Measurements from ENCODE around the gene METTL13. TPM values are rescaled to one million over a fixed set of nuclear protein-coding genes. Genes with fewer than 3 reads are reported as not detected.
"Not testable (repeated sequence)": the region's sequence is repeated elsewhere in the genome, so short reads cannot be mapped to it uniquely, and the experiment has no call there.

METTL13 gene
- total RNA-seq, 4 donors from 2014 or later, result 6.7 to 23.0 (median 12.3) TPM

DNA sequence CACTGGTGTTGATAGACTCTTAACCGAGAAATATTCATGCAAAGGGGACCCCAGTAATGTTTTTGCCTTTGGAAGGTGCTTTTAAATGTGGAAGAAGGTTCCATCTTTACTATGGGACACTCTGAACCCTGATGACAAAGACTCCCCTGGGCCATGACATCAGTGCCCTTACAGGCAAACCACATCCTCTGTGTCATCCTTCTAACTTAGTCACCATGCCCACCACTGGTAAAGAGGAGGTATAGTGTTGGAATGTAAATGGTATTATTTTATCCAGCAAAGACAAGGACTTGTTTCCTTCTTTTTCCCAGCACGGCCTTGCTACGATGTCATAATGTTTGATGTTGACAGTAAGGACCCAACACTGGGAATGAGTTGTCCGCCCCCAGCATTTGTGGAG lies 12.6 kb downstream of the METTL13 start:
- H3K27ac ChIP-seq, result no peak overlapping the region
- no peak for TF ChIP-seq POLR2A (IDR thresholded peaks at IDR 0.05)
- TF ChIP-seq, protein P1, sequence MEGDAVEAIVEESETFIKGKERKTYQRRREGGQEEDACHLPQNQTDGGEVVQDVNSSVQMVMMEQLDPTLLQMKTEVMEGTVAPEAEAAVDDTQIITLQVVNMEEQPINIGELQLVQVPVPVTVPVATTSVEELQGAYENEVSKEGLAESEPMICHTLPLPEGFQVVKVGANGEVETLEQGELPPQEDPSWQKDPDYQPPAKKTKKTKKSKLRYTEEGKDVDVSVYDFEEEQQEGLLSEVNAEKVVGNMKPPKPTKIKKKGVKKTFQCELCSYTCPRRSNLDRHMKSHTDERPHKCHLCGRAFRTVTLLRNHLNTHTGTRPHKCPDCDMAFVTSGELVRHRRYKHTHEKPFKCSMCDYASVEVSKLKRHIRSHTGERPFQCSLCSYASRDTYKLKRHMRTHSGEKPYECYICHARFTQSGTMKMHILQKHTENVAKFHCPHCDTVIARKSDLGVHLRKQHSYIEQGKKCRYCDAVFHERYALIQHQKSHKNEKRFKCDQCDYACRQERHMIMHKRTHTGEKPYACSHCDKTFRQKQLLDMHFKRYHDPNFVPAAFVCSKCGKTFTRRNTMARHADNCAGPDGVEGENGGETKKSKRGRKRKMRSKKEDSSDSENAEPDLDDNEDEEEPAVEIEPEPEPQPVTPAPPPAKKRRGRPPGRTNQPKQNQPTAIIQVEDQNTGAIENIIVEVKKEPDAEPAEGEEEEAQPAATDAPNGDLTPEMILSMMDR (IDR thresholded peaks at IDR 0.05), result no peak
- DNase-seq, result no peak
- H3K27me3 ChIP-seq, result no peaks in the 10 kb centered on the region
- H3K36me3 ChIP-seq, result no peaks in the 10 kb centered on the region
- no peak overlapping the region for H3K4me3 ChIP-seq
- no peaks in the 10 kb centered on the region for H3K4me1 ChIP-seq
- intact Hi-C loops (cut with DNase I; ENCODE audit: low total_unique reads), result no loop called here
- no peaks in the 10 kb centered on the region for H3K9me3 ChIP-seq

DNA sequence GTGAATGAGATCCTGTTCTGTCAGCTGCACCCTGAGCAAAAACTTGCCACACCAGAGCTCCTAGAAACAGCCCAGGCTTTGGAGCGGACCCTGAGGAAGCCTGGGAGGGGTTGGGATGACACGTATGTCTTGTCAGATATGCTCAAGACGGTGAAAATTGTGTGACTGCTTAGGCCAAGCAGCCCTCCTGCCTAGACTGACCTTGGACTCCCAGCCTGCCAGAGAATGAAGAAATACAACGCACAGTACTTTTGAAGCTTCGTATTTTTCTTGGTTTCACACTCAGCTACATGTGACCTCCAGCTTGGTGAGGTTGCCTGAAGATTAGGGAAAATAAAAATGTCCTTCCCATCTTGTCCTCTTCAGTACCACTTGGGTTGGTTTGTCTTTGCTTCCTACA lies 15.1 kb downstream of the METTL13 start:
- no peak for DNase-seq
- TF ChIP-seq POLR2A (IDR thresholded peaks at IDR 0.05), result no peak
- TF ChIP-seq, protein P1 (IDR thresholded peaks at IDR 0.05), result no peak
- intact Hi-C loops (cut with DNase I; ENCODE audit: low total_unique reads), result no loop called here
- Histone ChIP-seq H3K27me3 (no peaks in the 10 kb centered on the region), H3K27ac (no peak overlapping the region), H3K9me3 (no peaks in the 10 kb centered on the region), H3K36me3 (no peaks in the 10 kb centered on the region), H3K4me1 (no peaks in the 10 kb centered on the region), H3K4me3 (no peak overlapping the region)

DNA sequence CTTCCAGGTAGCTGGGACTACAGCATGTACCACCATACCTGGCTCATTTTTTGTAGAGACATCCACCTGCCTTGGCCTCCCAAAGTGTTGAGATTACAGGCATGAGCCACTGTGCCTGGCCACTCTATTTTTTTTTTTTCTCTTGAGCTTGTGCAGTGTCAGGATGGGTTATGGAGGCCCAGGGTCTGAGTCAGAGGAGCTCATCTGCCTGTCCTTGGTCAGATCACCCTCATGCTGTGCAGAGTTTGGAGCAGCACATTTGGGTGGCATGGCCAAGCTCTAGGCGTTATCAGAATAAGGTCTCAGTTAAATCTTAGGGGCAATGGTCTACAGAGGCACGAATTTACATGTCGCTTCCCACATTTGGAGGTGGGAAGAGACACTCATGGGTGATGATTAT lies 16.9 kb downstream of the METTL13 start:
- intact Hi-C loops (cut with DNase I; ENCODE audit: low total_unique reads), result no loop called here
- no peaks in the 10 kb centered on the region for H3K36me3 ChIP-seq

DNA sequence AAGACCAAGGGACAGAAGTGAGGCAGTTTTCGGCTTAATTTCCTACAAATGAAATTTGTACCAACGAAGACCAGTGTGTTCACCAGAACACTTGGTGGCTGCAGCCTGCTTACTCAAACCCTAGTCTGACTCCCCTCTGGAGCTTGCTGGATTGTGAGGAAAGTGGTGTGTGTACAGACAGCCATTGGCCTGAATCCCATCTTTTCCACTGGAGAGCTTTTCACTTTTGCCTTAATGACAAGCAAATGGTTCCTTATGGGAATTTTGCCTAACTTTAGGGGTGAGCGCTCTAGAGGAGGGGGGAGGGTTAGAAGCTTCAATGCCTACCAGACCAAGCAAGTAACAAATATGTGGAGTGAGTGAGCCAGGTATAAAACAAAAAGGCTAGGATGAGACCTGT lies 17.3 kb downstream of the METTL13 start:
- no peaks in the 10 kb centered on the region for H3K9me3 ChIP-seq
- TF ChIP-seq POLR2A (IDR thresholded peaks at IDR 0.05), result no peak
- TF ChIP-seq, protein P1 (IDR thresholded peaks at IDR 0.05), result no peak
- no peaks in the 10 kb centered on the region for H3K27me3 ChIP-seq
- no peak overlapping the region for H3K4me3 ChIP-seq
- no peak overlapping the region for H3K27ac ChIP-seq
- no peak for DNase-seq
- no peaks in the 10 kb centered on the region for H3K36me3 ChIP-seq
- intact Hi-C loops (cut with DNase I; ENCODE audit: low total_unique reads), result no loop called here
- no peaks in the 10 kb centered on the region for H3K4me1 ChIP-seq

More for the DNA sequence above, 16.9 kb downstream of the METTL13 start:
- Histone ChIP-seq H3K9me3 (no peaks in the 10 kb centered on the region), H3K4me3 (no peak overlapping the region), H3K4me1 (no peaks in the 10 kb centered on the region), H3K27ac (no peak overlapping the region), H3K27me3 (no peaks in the 10 kb centered on the region)
- TF ChIP-seq POLR2A (IDR thresholded peaks at IDR 0.05), result no peak
- no peak for DNase-seq

DNA sequence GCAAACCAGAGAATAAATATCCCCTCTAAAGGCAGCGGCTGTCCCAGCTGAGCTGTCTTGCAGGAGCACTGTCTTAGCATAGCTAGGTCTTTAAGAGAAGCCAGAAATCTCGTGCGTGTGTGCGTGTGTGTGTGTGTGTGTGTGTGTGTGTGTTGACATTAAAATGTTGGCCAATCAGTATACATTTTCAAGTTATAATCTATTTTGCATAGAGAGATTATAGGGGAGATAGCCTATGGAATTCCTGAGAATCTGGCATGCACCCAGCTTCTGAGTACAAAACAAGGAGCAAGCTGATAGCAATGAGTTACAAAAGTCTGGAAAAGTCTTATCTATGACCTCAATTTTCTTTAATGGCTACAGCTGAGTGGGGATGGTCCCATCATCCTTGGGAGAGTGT lies 17.7 kb downstream of the METTL13 start:
- Histone ChIP-seq H3K36me3 (no peaks in the 10 kb centered on the region), H3K4me3 (no peak overlapping the region), H3K9me3 (no peaks in the 10 kb centered on the region), H3K4me1 (no peaks in the 10 kb centered on the region), H3K27ac (no peak overlapping the region), H3K27me3 (no peaks in the 10 kb centered on the region)
- TF ChIP-seq, protein P1 (IDR thresholded peaks at IDR 0.05), result no peak
- no peak for TF ChIP-seq POLR2A (IDR thresholded peaks at IDR 0.05)
- no peak for DNase-seq
- intact Hi-C loops (cut with DNase I; ENCODE audit: low total_unique reads), result no loop called here

DNA sequence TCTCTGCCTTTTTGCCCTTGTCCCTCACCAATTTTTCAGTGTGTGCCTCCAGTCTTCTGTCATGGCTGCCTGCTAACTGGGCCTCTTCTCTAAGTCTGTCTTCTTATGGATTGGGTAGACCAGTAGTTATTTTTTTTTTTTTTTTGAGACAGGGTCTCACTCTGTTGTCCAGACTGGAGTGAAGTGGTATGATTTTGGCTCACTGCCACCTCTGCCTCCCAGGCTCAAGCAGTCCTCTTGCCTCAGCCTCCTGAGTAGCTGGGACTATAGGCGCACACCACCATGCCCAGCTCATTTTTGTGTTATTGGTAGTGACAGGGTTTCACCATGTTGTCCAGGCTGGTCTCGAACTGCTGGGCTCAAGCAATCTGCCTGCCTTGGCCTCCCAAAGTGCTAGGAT lies 18.2 kb downstream of the METTL13 start:
- not testable (repeated sequence) for DNase-seq, H3K9me3 ChIP-seq, H3K36me3 ChIP-seq, H3K27me3 ChIP-seq, H3K4me1 ChIP-seq, H3K4me3 ChIP-seq, H3K27ac ChIP-seq
- intact Hi-C loops (cut with DNase I; ENCODE audit: low total_unique reads), result loop anchor here (5.0 kb wide), 1 partner anchor 188 kb away; no protein-coding TSS in a partner anchor
